H9 (cell line): Measurements from ENCODE around the gene GSS. TPM values are rescaled to one million over a fixed set of nuclear protein-coding genes. Genes with fewer than 3 reads are reported as not detected.

Experiments used
- DNase-seq: peaks from one replicate; pipeline ENCODE4 v3.0.0-alpha.2; 2017
- H2AFZ ChIP-seq: one replicate; pipeline ENCODE4 v1.6.1; 2013; ENCODE audit warnings: mild to moderate bottlenecking, low read length, control low read depth, moderate library complexity
- H2AK5ac ChIP-seq: 2 replicates; pipeline ENCODE4 v1.6.1; 2013; ENCODE audit warnings: low read length, control low read depth, mixed read lengths; ENCODE audit not compliant: insufficient read length
- H2BK120ac ChIP-seq: one replicate; pipeline ENCODE4 v1.6.1; 2013; ENCODE audit warnings: low read depth, mild to moderate bottlenecking, low read length, control low read depth, inconsistent platforms; ENCODE audit not compliant: poor library complexity, severe bottlenecking
- H2BK12ac ChIP-seq: 2 replicates; pipeline ENCODE4 v1.6.1; 2013; ENCODE audit warnings: low read length, control low read depth, mixed read lengths, low read depth; ENCODE audit not compliant: insufficient read length
- H2BK15ac ChIP-seq: 2 replicates; pipeline ENCODE4 v1.6.1; 2013; ENCODE audit warnings: low read depth, low read length, control low read depth
- H2BK20ac ChIP-seq: one replicate; pipeline ENCODE4 v1.6.1; 2013; ENCODE audit warnings: low read depth, mild to moderate bottlenecking, low read length, control low read depth, inconsistent platforms; ENCODE audit not compliant: poor library complexity, severe bottlenecking
- H2BK5ac ChIP-seq: 2 replicates; pipeline ENCODE4 v1.6.1; 2013; ENCODE audit warnings: low read length, control low read depth, mixed read lengths; ENCODE audit not compliant: insufficient read length
- H3K14ac ChIP-seq: 2 replicates; pipeline ENCODE4 v1.6.1; 2013; ENCODE audit warnings: low read length, control low read depth; ENCODE audit not compliant: insufficient read depth
- H3K18ac ChIP-seq: 2 replicates; pipeline ENCODE4 v1.6.1; 2013; ENCODE audit warnings: low read depth, mild to moderate bottlenecking, mixed read lengths, low read length, control low read depth; ENCODE audit not compliant: insufficient read length
- H3K23ac ChIP-seq: 2 replicates; pipeline ENCODE4 v1.6.1; 2013; ENCODE audit warnings: low read length, control low read depth, mixed read lengths, low read depth; ENCODE audit not compliant: insufficient read length
- H3K23me2 ChIP-seq: 2 replicates; pipeline ENCODE4 v1.6.1; 2013; ENCODE audit warnings: low read depth, mild to moderate bottlenecking, mixed read lengths, low read length, control low read depth; ENCODE audit not compliant: insufficient read length, poor library complexity, severe bottlenecking
- H3K27ac ChIP-seq: 2 replicates; pipeline ENCODE4 v1.5.1; 2013; ENCODE audit warnings: low read length, control low read depth, mixed read lengths, low read depth; ENCODE audit not compliant: insufficient read length
- H3K27me3 ChIP-seq: 2 replicates; pipeline ENCODE4 v1.6.1; 2013; ENCODE audit warnings: low read length, control low read depth, inconsistent platforms; ENCODE audit not compliant: insufficient read depth
- H3K4ac ChIP-seq: 2 replicates; pipeline ENCODE4 v1.6.1; 2013; ENCODE audit warnings: low read depth, mild to moderate bottlenecking, control low read depth, inconsistent platforms, low read length, moderate library complexity
- H3K4me1 ChIP-seq: 2 replicates; pipeline ENCODE4 v1.6.1; 2013; ENCODE audit warnings: low read length, control low read depth, inconsistent platforms; ENCODE audit not compliant: insufficient read depth
- H3K4me2 ChIP-seq: 2 replicates; pipeline ENCODE4 v1.6.1; 2013; ENCODE audit warnings: low read length, control low read depth, mixed read lengths; ENCODE audit not compliant: insufficient read length, insufficient read depth
- H3K56ac ChIP-seq: 2 replicates; pipeline ENCODE4 v1.6.1; 2013; ENCODE audit warnings: low read depth, mild to moderate bottlenecking, mixed read lengths, low read length, control low read depth; ENCODE audit not compliant: insufficient read length
- H3K79me1 ChIP-seq: 2 replicates; pipeline ENCODE4 v1.6.1; 2013; ENCODE audit warnings: low read depth, mild to moderate bottlenecking, moderate library complexity, low read length, control low read depth, inconsistent platforms; ENCODE audit not compliant: insufficient read depth, poor library complexity, severe bottlenecking
- H3K79me2 ChIP-seq: 2 replicates; pipeline ENCODE4 v1.6.1; 2013; ENCODE audit warnings: low read length, control low read depth, inconsistent platforms; ENCODE audit not compliant: insufficient read depth
- H3K9ac ChIP-seq: 2 replicates; pipeline ENCODE4 v1.6.1; 2013; ENCODE audit warnings: low read length, control low read depth, mixed read lengths; ENCODE audit not compliant: insufficient read length; ENCODE audit errors: extremely low read depth
- H3K9me3 ChIP-seq: one replicate; pipeline ENCODE4 v1.6.1; 2013; ENCODE audit warnings: low read depth, low read length, inconsistent platforms; ENCODE audit not compliant: control insufficient read depth
- H3T11ph ChIP-seq: one replicate; pipeline ENCODE4 v1.6.1; 2013; ENCODE audit warnings: mild to moderate bottlenecking, low read length, control low read depth, inconsistent platforms
- H4K20me1 ChIP-seq: one replicate; pipeline ENCODE4 v1.6.1; 2013; ENCODE audit not compliant: control insufficient read depth, insufficient read length, insufficient read depth
- H4K5ac ChIP-seq: 2 replicates; pipeline ENCODE4 v1.6.1; 2013; ENCODE audit warnings: low read depth, mild to moderate bottlenecking, mixed read lengths, low read length, control low read depth; ENCODE audit not compliant: insufficient read length
- H4K8ac ChIP-seq: replicated peaks from 2 replicates; pipeline ENCODE4 v1.6.1; 2013; ENCODE audit warnings: low read length, control low read depth, mixed read lengths, low read depth; ENCODE audit not compliant: insufficient read length
- H4K91ac ChIP-seq: 2 replicates; pipeline ENCODE4 v1.6.1; 2013; ENCODE audit warnings: low read depth, mild to moderate bottlenecking, moderate library complexity, mixed read lengths, low read length, control low read depth; ENCODE audit not compliant: insufficient read length
- H3K27ac Mint-ChIP-seq, 3 experiments: 2 replicates in 2 of 3; 3 replicates in 1 of 3; pipeline ENCODE4 v1.8.0; 2020 to 2021; ENCODE audit warnings: mixed read lengths in 3 of 3, mild to moderate bottlenecking in 1 of 3, moderate library complexity in 1 of 3
- H3K27me3 Mint-ChIP-seq: 2 replicates; pipeline ENCODE4 v1.8.0; 2021; ENCODE audit warnings: low read depth, mild to moderate bottlenecking, moderate library complexity, mixed read lengths
- H3K36me3 Mint-ChIP-seq, 3 experiments: 2 replicates in 2 of 3; 3 replicates in 1 of 3; pipeline ENCODE4 v1.8.0; 2020 to 2021; ENCODE audit warnings: low read depth in 3 of 3, mixed read lengths in 3 of 3; ENCODE audit not compliant: insufficient read depth in 1 of 3
- H3K4me1 Mint-ChIP-seq, 2 experiments: 2 replicates each; pipeline ENCODE4 v1.8.0; 2020; ENCODE audit warnings: mixed read lengths in 2 of 2
- H3K4me3 Mint-ChIP-seq, 2 experiments: 2 replicates in 1 of 2; 3 replicates in 1 of 2; pipeline ENCODE4 v1.8.0; 2020 to 2021; ENCODE audit warnings: mild to moderate bottlenecking in 2 of 2, mixed read lengths in 2 of 2, moderate library complexity in 1 of 2
- H3K9me3 Mint-ChIP-seq, 2 experiments: 2 replicates in 1 of 2; 3 replicates in 1 of 2; pipeline ENCODE4 v1.8.0; 2020; ENCODE audit warnings: mild to moderate bottlenecking in 2 of 2, mixed read lengths in 2 of 2, moderate library complexity in 1 of 2
- CTCF ChIP-seq: fragments of 200-600 bp; sonication (generic); conservative IDR thresholded peaks from 3 replicates; pipeline ENCODE4 v1.8.0; 2021; ENCODE audit warnings: antibody characterized with exemption, mild to moderate bottlenecking
- WGBS: extraction: QIAGEN DNeasy Blood & Tissue Kit; methylation state at CpG from one replicate; pipeline ENCODE4 v1.1.7; 2013; ENCODE audit warnings: missing lambda C conversion rate, low lambda C conversion rate, mixed read lengths; ENCODE audit not compliant: insufficient read length; ENCODE audit errors: extremely low coverage; 5-methylcytosine and 5-hydroxymethylcytosine counted together
- microRNA-seq: library from miRNA; unstranded; fragments of <30 nt; microRNA quantifications from one replicate; pipeline ENCODE4, GENCODE V29; 2020; ENCODE audit warnings: borderline microRNAs expressed
- total RNA-seq: library from RNA; stranded (reverse); gene quantifications from 2 replicates; pipeline ENCODE4 v1.2.1, GENCODE V29; 2021

The GSS gene
- total RNA-seq, 1 experiment from 2014 or later: 48.5 TPM

- no peak overlapping the region for H3K23ac ChIP-seq
- no peak overlapping the region for H3K4ac ChIP-seq
- Mint-ChIP-seq H3K9me3 (no peaks in the 10 kb centered on the region), H3K27ac (no peak overlapping the region; a peak in 2 of 7 replicates), H3K4me1 (peaks cover 12 to 13% of the 10 kb centered on the region in 2 experiments), H3K27me3 (peaks cover 13% of the 10 kb centered on the region), H3K4me3 (no peak overlapping the region), H3K36me3 (peaks cover 0 to 3% (median 3%) of the 10 kb centered on the region in 3 experiments; a peak in 3 of 7 replicates)
- H3K56ac ChIP-seq: no peak overlapping the region
- no peak overlapping the region for H2AFZ ChIP-seq
- H3K9me3 ChIP-seq: no peaks in the 10 kb centered on the region
- H3K27me3 ChIP-seq: no peaks in the 10 kb centered on the region
- H2BK20ac ChIP-seq: no peak overlapping the region
- H3K23me2 ChIP-seq: peaks cover 6% of the 10 kb centered on the region
- H3K79me2 ChIP-seq: no peaks in the 10 kb centered on the region; the same call in 1 of the 2 replicates
- H4K8ac ChIP-seq: no peak overlapping the region
- TF ChIP-seq CTCF: no peak
- H3K79me1 ChIP-seq: no peaks in the 10 kb centered on the region
- H3K9ac ChIP-seq: no peak overlapping the region
- no peak overlapping the region for H2BK5ac ChIP-seq
- no peak overlapping the region for H3K18ac ChIP-seq
- H4K20me1 ChIP-seq: no peaks in the 10 kb centered on the region
- no peak for DNase-seq
- no peak overlapping the region for H3K4me2 ChIP-seq
- no peak overlapping the region for H3K14ac ChIP-seq
- no peak overlapping the region for H2BK12ac ChIP-seq
- H3T11ph ChIP-seq: no peak overlapping the region
- H4K5ac ChIP-seq: no peak overlapping the region
- peaks cover 2% of the 10 kb centered on the region; the same call in 1 of the 2 replicates for H3K4me1 ChIP-seq
- no peak overlapping the region for H3K27ac ChIP-seq
- H2AK5ac ChIP-seq: no peak overlapping the region
- no peak overlapping the region for H4K91ac ChIP-seq
- WGBS: no CpG with 5 or more reads among the region's 6 CpGs
- H2BK120ac ChIP-seq: no peak overlapping the region
- H2BK15ac ChIP-seq: no peak overlapping the region
These were observed 75.3 kb downstream of the GSS start for GRCh38 chr20:34880215-34880850.

Small RNA genes within 50 kb of the gene (microRNA-seq; reads per million reads assigned to microRNA genes)
- not detected for gene MIR499A
- not detected for gene MIR499B

Other genes with a start within 250 kb of the GSS start
- 23.9 and 25.2 TPM in 2 replicates for gene NCOA6, start 130.2 kb downstream of the GSS start, total RNA-seq
- gene GGT7, start 83.0 kb downstream of the GSS start, total RNA-seq: 38.6 and 40.9 TPM in 2 replicates
- gene ACSS2, start 79.2 kb downstream of the GSS start, total RNA-seq: 12.2 and 15.4 TPM in 2 replicates
- 0.22 and 0.42 TPM in 2 replicates for gene MYH7B, start 62 bp upstream of the GSS start, total RNA-seq
- 93.9 and 94.2 TPM in 2 replicates for gene TRPC4AP, start 137.0 kb upstream of the GSS start, total RNA-seq
- 27.8 and 28.4 TPM in 2 replicates for gene EDEM2, start 191.5 kb upstream of the GSS start, total RNA-seq
- gene PROCR, start 216.3 kb upstream of the GSS start, total RNA-seq: 5.8 and 6.4 TPM in 2 replicates